Brain pericyte (primary cell): ENCODE measurements around the gene MANEAL.

Experiments used
- DNase-seq: peaks from one replicate; pipeline ENCODE4 v3.0.0-alpha.2; 2012; ENCODE audit warnings: low read depth, low spot score

Gene MANEAL

GRCh38 chr1:37824001-37824400 lies 30.4 kb downstream of the MANEAL start:
- no peak for DNase-seq

GRCh38 chr1:37825506-37825905 lies 31.9 kb downstream of the MANEAL start:
- no peak for DNase-seq

- no peak for DNase-seq
These were observed 34.9 kb downstream of the MANEAL start for GRCh38 chr1:37828410-37829074.

GRCh38 chr1:37831109-37831508 lies 37.5 kb downstream of the MANEAL start:
- DNase-seq, result no peak

DNA sequence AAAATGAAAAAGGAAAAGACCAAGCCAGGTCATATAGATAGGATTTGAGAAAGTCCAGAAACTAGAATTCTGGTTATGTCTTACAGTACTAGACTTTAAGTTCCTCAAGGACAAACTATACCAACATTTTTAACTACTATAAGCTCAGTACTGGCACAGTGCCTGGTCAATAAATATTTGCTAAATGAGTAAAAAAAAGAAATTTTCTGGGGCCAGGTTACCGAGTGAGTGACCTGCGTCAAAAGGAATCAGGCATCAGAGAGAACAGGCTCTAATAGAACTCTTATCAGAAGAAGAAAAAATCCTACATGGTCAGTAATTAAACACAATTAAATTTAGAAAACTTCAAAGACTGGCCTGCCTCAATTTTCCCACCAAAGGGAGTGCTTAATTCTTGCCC lies 38.2 kb downstream of the MANEAL start:
- no peak for DNase-seq

GRCh38 chr1:37836788-37837187 lies 43.1 kb downstream of the MANEAL start:
- no peak for DNase-seq

- no peak for DNase-seq
These were observed 46.0 kb downstream of the MANEAL start for GRCh38 chr1:37839676-37840075.

DNA sequence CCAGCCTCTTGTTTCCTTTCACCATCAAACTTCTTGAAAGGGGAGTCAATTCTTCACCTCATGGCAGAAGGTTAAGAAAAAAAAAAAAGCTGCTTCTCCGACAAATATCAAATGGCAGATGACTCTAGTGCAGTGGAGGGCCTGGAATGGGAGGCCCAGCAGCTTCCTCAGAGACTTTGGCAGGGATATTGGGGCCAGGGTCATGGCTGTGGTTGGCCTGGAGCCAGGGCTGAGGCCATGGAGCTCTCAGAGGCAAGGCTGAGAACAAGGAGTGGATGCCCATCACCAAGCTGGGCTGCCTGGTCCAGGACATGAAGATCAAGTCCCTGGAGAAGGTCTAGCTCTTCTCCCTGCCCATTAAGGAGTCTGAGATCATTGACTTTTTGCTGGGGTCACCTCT lies 47.1 kb downstream of the MANEAL start:
- no peak for DNase-seq

GRCh38 chr1:37841652-37842051 lies 48.0 kb downstream of the MANEAL start:
- no peak for DNase-seq

- no peak for DNase-seq
These were observed 50.9 kb downstream of the MANEAL start for GRCh38 chr1:37844536-37844935.

DNA sequence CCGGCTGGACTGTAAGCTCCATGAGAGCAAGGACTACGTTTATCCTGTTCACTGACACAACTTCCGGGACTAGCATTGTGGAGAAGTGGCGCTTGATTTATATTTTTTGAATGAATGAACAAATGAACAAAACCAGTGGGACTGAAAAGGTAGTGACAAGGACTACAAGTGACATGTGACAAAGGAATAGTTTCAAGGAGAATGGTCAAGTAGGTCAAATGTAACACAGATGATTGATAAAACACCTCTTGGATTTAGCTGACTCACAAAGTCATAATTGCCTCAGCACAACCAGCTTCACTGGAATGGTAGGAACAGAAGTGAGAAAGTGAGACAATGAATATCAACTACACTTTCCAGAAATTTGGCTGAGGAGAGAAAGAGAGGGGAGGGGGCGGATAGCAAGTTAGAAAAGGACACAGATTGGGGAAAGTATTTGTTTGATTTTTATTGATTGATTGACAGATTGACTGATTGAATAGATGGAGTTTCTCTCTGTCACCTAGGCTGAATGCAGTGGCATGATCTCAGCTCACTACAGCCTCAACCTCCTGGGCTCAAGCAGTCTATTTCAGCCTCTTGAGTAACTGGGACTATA lies 51.5 kb downstream of the MANEAL start:
- no peak for DNase-seq

DNA sequence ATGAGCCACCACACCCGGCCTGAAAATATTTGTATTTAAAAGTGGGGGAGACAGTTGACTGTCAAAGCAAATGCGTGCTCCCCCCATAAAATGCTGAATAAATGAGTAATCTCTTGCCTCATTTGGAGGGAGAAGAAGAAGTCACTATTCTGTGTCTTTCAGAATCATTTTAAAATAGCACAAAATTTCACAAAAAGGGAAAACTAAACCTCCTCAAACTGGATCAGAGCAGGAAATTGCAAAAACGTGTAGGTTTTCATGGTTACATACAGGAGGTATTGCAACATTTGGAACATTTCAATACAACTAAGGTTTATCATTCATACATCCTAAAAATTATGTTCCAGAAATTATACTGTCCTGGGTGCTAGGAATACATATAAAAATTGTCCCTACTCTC lies 52.1 kb downstream of the MANEAL start:
- no peak for DNase-seq

DNA sequence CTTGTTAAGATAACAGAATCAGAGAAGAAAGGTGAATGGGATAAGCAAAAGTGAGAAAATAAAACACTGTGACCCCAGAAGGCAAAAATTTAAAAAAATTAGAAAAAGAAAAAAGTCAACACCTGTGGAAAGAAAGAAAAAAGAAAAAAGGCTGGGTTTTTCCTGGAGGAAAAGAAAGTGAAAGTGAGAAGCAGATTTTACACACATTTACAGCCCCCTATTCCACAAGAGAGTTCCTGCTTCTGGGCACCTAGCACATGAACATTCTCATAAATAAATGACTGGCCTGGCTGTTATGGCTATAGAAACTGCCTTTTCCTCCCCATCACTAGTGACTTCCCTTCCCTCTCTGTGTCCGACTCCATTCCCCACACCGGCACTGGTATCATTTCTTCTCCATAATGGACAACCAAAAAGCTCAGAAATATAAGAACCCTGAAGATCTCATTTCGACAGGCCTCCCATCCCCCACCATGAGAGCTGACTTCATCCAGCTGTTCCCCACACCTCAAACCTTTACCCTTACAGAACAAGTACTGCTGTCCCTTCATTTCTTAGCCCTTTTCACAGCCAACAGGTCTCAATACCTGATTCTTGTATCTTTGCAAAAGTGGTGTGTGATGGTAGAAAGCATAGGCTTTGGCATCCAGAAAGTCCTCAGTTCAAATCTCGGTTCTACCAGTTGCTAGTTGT lies 53.1 kb downstream of the MANEAL start:
- no peak for DNase-seq

DNA sequence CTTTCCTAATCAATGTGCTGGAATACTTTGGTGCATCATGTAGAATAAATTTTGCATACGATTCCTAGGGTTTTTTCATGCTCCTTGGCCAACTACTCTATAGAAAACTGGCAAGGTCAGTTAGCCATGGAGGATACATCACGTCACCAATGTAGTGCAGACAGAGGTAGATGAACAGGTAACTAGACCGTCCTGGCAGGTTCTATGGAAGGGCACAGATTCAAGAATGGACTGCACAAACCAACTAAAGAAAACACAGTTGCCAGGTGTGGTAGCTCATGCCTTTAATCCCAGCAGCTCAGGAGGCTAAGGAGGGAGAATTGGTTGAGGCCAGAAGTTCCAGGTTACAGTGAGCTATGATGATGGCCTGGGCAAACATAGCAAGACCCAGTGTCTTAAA lies 55.8 kb downstream of the MANEAL start:
- DNase-seq, result no peak

GRCh38 chr1:37850352-37850955 lies 56.8 kb downstream of the MANEAL start:
- DNase-seq, result no peak
